T-helper 2 cell treated with Interferon-gamma antibody and Interleukin-4, amounts not matched to agents 100 ng/mL and 5 ng/mL, for 36 hours (primary cell): ENCODE data around the gene AMIGO2. TPM values are rescaled to one million over a fixed set of nuclear protein-coding genes. Genes with fewer than 3 reads are reported as not detected.
"Not testable (repeated sequence)": the region's sequence is repeated elsewhere in the genome, so short reads cannot be mapped to it uniquely, and the experiment has no call there.

Source experiments
- intact Hi-C: fragments of 100-400 bp; cut with micrococcal nuclease; formaldehyde crosslinking; loops from one replicate; pipeline ENCODE4 v1.15.1; 2023
- total RNA-seq: library from RNA; stranded (reverse); gene quantifications from 2 replicates; pipeline ENCODE4 v1.2.3, GENCODE V29; 2022

The AMIGO2 gene, protein sequence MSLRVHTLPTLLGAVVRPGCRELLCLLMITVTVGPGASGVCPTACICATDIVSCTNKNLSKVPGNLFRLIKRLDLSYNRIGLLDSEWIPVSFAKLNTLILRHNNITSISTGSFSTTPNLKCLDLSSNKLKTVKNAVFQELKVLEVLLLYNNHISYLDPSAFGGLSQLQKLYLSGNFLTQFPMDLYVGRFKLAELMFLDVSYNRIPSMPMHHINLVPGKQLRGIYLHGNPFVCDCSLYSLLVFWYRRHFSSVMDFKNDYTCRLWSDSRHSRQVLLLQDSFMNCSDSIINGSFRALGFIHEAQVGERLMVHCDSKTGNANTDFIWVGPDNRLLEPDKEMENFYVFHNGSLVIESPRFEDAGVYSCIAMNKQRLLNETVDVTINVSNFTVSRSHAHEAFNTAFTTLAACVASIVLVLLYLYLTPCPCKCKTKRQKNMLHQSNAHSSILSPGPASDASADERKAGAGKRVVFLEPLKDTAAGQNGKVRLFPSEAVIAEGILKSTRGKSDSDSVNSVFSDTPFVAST
- 5.1 and 5.3 TPM in 2 replicates for total RNA-seq

DNA sequence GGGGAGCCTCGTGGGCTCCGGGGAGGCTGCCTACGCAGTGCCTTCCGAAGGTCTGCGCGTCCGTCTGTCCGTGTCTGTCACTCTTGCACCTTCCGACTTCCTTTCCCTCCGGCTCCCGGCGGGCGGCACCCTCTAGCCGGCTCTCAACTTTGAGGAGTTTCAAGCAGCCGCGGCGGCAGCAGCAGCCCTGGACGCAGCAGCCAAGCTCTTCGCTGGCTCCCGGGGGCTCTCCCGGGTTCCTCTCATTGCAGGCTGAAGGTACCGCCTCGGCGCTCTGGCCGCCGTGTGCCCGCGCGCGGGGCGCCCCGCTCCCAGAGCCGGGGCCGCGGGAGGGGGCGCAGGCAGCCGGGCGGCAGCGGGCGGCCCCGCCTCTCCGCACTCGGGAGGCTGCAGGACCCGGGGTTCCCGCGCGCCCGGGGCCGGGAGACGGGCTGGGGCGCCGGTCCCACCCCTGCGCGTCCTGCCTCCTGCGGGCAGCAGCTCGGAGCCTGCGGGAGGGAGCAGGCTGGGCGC is at the start of gene AMIGO2, which contains the start of gene PCED1B:
AMIGO2 (minus strand) TSS at position 492 of the 513 bp plus-strand sequence. CDS start 957 bp downstream, outside the sequence.
PCED1B (plus strand) TSS at position 154 of the 513 bp plus-strand sequence. CDS start 155,443 bp downstream, outside the sequence.
- intact Hi-C loops, result loop anchor here (1.0 to 2.0 kb wide), 2 partner anchors 227 to 318 kb away; no protein-coding TSS in a partner anchor

DNA sequence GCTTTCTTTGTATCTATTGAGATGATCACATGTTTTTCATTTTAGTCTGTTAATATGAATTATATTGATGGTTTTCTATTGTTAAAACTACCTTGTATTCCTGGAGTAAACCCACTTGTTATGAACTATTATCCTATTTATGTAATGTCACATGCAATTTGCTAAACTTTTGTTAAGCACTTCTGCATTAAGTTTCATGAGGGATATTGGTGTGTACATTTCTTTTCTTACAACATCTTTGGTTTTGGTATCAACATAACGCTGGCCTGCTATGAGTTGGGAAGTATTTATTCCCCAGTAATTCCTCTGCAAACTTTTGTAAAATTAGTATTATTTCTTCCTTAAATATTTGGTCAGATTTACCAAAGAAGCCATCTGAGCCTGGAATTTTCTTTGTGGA is 46.5 kb upstream of the AMIGO2 start:
- intact Hi-C loops, result no loop called here

DNA sequence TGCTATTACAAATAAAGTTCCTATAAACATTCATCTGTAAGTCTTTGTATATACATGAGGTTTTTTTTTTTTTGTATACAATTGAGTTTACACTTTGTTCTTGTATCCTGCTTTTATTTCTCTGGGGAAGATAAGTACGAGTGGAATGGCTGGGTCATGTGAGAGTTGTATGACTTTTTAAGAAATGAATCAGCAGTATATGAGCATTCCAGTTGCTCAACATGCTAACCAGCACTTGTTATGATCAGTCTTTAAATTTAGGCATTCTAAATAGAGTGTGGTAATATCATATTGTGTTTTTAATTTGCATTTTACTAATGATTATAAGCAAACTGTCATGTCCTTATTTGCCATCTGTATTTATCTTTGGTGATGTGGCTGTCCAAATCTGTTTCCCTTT is 44.7 kb upstream of the AMIGO2 start:
- intact Hi-C loops, result loop anchor here (5.0 kb wide), 1 partner anchor 42 kb away; no protein-coding TSS in a partner anchor

DNA sequence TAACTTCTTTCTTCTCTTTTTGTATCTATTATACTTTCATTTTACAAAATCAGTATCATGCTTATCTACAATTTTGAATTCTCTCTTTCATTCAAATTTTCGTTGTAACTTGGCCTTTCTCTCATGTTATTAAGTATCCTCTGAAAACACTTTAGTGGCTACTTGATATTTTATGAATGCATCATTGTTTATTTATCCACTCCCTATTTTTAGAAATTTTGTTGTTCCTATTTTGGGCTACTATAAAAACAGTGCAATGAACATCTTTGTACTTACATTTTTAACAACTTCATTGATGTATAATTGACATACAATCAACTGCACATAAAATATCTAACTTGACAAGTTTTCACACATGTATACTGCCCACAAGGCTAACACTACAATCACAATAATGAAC is 44.0 kb upstream of the AMIGO2 start:
- intact Hi-C loops, result loop anchor here (5.0 kb wide), 1 partner anchor 41 kb away; no protein-coding TSS in a partner anchor

DNA sequence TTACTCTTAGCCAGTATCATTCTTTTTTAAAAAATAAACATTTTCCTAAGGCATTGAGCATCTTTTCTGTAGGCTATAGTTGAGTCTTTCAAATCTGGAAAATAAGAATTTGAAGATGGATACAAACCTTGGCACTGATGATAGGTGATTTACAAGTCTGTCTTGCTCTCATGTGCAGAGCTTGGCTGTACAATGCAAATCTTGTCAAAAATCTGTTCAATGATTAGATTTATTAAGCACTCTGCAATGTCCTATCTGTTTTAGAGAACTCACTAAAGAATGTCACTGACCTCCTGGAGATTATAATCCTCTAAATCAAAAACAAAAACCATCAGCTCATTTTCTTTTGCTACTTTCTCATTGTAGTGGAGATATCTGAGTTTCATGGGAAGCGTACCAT is 42.8 kb upstream of the AMIGO2 start:
- intact Hi-C loops, result loop anchor here (5.0 kb wide), 1 partner anchor 40 kb away; no protein-coding TSS in a partner anchor

DNA sequence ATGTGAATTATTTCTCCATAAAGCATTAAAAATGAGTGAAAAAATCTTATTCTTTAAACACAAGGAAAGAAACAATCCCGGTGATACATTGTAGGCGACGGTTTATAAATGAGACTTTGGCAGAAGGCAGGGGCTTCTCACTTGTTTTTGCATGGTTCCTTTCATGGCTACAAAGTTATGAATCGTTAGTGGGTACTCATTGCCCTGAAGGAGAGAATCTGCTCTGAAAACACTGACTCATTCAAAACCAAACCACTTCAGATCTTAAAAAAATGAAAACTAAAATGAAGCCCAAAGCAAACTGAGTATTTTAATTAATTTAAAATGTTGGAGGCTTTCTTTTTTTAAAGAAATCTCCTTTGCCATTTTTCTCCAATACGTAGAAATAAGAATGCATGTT is 41.4 kb upstream of the AMIGO2 start:
- intact Hi-C loops, result loop anchor here (5.0 kb wide), 1 partner anchor 39 kb away; no protein-coding TSS in a partner anchor

DNA sequence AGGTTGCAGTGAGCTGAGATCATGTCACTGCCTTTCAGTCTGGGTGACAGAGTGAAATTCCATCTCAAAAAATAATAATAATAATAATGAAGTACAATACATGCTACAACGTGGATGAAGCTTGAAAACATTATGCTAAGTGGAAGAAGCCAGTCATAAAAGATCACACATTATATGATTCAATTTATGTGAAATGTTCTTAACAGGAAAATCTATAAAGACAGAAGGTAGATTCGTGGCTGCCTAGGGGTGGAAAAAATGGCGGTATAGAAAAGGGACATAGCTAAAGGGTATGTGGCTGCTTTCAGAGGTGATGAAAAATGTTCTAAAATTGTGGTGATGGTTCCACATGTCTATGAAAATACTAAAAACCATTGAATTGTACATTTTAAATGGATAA is 41.0 kb upstream of the AMIGO2 start:
- intact Hi-C loops, result loop anchor here (5.0 kb wide), 1 partner anchor 38 kb away; no protein-coding TSS in a partner anchor

DNA sequence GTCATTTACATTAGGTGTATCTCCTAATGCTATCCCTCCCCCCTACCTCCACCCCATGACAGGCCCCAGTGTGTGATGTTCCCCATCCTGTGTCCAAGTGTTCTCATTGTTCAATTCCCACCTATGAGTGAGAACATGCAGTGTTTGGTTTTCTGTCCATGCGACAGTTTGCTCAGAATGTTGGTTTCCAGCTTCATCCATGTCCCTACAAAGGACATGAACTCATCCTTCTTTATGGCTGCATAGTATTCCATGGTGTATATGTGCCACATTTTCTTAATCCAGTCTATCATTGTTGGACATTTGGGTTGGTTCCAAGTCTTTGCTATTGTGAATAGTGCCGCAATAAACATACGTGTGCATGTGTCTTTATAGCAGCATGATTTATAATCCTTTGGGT is 37.5 kb upstream of the AMIGO2 start:
- intact Hi-C loops, result not testable (repeated sequence)

DNA sequence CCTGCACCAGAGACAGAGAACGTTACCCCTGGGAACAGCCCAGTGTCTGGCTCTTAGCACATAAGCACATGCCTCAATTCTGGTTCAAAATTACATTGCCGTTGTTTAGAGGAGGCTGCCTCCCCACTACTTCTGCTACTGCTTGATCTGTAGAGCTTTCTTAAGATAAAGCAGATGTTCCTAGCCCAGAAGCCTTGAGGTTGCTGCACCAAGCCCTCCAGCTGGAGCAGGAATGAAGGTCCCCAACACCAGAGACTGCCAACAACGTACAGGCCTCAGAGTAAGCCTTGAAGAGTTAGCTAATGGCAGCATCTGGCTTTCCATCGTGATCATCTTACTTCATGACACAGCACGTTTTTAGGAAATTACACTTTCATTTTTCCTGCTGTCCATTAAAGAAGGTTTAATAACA is 34.7 kb upstream of the AMIGO2 start:
- intact Hi-C loops, result no loop called here

DNA sequence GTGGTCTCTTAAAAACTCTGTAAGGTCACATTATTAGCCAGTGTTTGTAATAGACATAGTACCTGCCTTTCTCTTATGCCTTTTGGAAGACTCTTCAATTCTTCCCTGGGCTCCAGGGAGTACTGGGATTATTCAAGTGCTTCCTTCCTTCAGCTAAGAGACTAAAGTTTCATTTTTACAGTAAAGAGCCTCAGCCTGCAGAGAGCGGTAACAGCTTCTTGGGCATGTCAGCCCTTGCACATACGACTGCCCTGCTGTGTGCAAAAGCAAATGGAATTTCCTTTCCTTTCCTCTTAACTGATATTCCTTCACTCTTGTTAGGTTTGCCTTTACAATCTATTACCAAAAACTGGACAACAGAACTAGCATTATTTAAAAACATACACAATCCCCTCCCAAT is 32.9 kb upstream of the AMIGO2 start:
- intact Hi-C loops, result no loop called here

DNA sequence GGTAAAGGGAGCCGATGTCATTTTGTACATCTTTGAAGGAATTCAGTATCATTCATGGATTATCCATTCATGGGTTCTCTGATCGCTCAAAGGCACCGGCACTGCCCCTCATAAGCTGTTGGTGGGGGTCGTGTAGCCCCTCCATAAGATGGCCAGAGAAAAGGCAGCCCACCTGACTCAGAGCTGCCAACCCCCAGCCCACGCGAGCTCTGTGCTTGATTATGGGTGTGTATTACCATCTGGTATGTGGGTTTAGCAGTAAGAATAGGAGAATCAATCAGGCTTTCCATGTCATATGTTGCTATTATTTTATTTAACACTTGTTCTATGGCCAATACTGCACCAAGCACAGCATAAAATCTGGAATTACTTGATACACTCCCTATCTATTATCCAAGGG is 32.1 kb upstream of the AMIGO2 start:
- intact Hi-C loops, result no loop called here

DNA sequence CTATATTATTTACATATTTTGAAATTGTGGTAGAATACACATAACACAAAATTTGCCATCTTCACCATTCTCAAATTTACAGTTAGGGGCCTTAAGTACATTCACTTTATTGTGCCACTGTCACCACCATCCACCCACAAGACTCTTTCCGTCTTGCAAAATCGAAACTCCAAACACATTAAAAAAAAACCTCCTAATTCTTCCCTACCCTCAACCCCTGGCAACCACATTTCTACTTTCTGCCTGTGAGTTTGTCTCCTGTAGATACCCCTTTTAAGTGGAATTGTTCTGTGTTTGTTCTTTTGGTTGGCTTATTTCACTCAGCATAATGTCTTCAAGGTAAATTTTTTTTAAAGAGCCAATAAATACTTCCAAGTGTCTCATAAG is 31.6 kb upstream of the AMIGO2 start:
- intact Hi-C loops, result no loop called here

DNA sequence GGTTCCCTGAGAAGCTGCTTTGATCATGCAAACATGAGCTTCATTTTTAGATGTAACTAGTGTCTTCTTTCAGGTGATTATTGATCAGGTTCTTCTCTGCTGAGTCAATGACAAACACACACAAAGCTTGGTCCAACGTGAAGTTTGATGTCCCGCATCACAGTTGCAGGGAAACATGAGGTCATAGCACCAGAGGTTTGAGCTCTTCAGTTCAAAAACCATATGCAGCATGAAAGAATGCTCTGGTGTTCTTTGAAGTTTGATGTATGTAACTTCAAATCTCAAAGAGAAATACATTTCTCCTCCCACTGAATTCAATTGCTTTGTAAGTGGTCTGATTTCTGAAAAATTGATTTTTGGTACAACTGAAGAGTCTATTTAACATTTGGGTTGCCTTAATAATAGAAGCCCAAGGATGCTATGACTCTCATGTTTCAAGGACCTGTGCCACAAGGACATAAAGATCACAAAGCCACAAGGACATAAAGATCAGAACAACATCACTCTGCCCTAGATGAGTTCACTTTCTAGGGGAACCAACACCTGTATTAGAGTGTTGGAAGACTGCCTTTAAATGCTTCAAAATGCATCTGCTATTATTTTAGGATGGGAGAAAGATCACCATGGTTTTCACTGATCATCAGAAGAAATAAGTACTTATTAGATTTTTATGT is 31.1 kb upstream of the AMIGO2 start:
- intact Hi-C loops, result loop anchor here (1.0 kb wide), 1 partner anchor 34 kb away; no protein-coding TSS in a partner anchor

DNA sequence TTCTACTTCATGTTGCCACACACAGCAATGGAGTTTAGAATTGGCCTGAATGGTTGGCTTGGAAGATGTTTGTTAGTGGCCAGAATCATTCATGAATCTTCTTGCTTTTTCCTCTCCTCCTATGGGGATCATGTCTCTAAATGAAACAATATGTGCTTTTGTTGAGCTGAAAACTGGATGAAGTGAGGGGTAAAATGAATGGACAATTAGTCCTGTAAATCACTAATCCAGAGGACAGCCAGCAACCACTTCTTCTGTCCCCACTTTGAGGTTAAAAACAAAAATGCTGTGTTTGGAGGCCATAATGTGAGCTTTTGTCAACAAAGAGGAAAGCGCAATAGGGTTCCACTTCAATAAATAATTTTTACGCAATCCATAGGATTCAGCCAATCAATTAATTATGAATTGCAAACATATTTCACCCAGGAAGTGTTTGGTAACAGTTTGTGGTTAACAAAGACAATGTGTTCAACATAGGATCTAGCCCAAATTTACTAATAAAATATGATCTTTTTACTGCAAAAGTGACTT is 30.3 kb upstream of the AMIGO2 start:
- intact Hi-C loops, result loop anchor here (1.0 kb wide), 1 partner anchor 35 kb away; no protein-coding TSS in a partner anchor

DNA sequence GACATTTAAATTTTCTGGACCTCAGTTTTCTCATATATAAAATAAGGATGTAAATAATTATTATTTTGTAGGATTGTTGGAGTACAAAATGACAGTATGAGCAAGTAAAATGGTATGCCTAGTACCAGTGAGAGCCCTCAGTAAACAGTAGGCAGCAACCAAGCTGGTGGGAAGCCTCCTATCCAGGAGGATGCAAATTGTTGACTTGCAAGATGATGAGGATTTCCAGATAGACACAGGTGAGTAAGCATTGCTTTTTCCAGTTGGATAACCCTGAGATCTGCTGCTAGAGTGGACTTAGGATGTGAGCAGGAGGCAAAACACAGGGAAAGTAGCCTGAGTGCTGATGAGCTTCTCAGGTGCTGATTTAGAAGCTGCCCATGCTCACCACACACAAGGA is 28.2 kb upstream of the AMIGO2 start:
- intact Hi-C loops, result no loop called here

DNA sequence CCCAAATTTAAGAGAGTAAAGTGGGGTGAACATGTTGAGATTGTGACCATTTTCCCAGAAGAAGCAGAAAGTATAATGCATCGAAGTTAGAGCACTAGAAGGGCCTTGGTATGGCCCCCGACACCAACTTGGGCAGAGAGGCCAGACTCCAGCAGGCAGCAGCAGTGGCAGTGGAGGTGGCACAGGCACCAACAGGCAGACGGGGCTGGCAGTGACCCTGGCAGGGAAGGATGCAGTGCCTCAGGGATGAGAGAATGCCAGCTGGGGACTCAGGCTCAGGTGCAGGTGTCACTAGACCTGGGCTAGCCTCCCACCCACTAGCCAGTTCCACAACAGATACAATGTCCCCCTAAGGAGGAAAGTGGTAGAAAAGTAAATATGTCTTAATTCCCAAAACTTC is 27.7 kb upstream of the AMIGO2 start:
- intact Hi-C loops, result no loop called here

DNA sequence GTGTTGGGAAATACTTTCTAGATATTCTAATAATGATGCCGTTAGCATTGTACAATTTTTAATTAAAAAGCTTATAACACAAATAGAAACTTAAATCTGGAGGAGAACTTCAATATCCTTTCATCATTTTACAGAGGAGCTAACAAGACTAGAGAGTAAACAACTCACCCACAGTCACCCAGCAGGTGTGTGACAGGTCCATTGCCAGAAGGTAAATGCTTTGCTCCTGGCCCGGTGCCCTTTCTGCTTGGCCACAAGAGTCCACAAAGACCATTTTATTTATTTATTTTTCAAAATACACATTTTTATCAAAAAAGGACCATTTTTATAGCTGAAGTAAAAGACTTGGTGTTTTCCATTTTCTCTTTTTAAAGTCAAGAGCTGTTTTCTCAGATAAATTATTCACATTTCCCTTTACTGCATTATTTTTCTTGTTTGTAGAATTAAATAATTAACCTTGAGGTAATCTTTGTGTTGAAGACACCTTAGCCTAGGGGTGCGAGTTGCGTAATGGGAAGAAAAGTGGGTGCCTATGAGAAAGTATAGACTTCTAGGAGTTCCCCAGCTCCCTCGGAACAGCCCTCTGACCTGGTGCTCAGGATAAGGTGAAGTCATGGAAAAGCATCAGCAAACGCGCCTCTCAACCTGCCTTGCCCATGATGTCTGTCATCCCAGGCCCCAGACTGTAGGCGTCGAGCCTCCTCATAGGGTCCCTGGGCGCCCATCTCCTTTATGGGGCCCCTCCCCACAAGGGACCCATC is 26.3 kb upstream of the AMIGO2 start:
- intact Hi-C loops, result no loop called here

DNA sequence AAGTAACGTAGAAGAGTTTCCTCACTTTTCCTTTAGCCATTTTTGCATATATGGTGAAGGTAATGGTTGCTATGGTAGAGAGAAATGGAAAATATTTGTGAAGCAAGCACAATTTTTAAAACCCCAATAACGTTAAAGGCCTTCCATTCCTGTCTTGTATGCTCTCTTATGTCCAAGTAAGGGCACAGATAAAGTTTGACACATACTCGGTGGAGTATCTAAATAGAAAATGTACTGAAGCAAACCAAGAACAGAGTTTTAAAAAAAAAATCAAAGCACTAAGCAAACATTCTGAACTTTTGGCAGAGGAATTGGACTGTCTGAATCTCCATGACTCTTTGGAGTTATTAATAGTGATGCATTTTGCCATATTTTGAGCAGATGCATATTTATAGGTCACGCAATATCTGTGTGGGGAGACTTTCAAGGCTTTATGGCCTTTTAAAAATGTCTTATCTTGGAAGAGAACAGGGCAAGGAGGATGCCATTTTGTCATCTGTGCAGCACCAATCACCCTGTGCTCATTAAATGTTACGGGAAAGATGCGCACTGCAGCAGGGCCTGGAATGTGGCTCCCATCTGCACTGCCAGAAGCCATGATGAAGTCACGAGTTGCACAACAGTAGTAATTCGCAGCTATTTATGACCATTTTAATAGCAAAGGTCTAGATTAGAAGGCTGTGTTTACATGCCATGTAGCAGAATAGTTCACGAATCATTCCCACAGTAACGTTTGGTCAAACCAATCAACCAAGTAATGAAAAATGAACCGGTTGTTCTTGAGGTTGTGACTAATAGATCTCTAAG is 23.3 kb upstream of the AMIGO2 start:
- intact Hi-C loops, result no loop called here

DNA sequence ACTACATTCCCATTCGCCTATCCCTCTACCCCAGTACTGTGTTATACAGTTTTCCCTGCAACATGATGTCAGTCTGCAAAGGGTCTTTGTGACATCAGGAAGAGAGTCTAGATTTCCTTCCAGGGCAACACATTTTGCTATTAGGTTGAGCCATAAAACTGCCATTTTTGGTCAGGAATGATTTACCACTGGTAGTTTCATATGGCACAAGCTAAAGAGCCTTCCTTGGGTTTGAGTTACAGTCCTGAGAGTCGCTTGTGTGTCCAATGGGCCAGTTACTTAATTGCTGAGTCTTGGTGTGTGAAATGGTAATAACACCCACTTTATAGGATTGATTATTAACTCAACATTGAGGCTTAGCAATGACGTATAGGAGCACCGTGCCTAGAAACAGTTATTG is 22.6 kb upstream of the AMIGO2 start:
- intact Hi-C loops, result no loop called here

DNA sequence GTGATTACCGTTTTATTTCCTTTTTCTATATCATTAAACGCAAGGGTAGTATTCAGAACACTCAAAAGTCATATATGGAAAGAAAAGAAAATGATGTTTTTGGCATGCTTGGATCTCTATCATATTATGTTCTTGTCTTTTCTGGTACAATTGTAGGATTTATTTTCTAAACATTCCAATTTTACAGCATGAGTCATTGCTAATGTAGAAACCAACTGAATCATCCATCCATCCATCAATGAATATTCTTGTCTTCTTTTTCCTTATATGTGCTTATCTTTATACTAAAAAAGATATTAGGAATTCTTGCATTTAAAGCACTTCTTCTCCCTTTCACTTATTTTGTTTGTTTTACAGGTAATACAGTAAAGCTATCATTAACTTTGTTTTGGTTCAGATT is 20.4 kb upstream of the AMIGO2 start:
- intact Hi-C loops, result no loop called here
